ENCODE data around the gene HSF4. TPM values are rescaled to one million over a fixed set of nuclear protein-coding genes. Genes with fewer than 3 reads are reported as not detected.

HSF4 gene
- total and polyA plus RNA-seq, 2 donors (not counting 3 experiments of a cell fraction or from before 2014, with no cell fraction given) = 4.8 to 5.5 TPM

DNA sequence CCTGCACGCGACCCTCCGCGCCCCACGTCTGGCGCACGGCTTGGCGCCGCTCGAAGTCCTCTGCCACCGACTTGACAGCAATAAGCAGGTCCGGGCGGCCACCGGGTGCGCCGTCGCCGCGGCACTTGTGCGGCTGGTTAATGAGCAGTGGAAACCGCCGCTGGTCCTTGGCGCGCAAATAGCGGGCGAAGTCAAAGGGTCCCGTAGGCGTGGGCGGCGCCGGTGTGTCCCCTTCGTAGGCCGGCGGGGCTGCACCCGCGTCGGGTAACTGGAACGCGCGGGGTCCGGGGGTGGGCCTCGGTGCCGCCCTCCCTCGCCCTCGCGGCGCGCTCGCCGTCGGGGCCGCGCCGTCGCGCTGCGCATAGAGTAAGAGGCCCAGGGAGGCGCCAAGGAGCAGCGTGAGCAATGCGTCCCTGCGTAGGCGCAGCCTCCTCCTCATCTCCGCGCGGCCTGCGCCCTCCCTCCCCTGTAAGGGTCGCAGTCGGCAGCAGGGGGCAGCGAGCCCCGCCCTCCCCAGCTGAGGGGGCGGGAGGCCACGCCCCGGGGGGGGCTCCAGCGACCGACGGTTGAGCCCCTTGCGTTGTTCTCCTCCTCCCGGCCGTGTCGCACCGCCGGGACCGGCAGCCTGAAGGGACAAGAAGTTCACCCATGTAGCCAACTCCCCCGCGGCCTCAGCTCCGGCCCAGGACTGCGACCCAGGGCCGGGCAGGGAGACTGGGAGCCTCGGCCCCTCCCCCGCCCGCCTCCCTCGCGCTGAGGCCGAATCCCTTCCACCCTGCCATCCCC, 14.3 kb upstream of the HSF4 start:
- dilution Hi-C loops (cut with MboI; ENCODE audit: extremely low pct_ligation_motif_present, low sequenced_read_pairs) = no loop called here
- CTCF ChIA-PET = interaction anchor here (1.0 to 8.2 kb wide), 6 partner anchors 131 to 196 kb away, joined by 3 to 302 read pairs (median 4); no protein-coding TSS in a partner anchor
- peaks cover 0 to 7% of the 10 kb centered on the region in 2 experiments for H3K27me3 ChIP-seq (ENCODE audit: control insufficient read depth in 2 of 2, insufficient read depth in 2 of 2, low read length in 2 of 2)
- intact Hi-C loops (cut with micrococcal nuclease) = no loop called here
- peaks cover 3% of the 10 kb centered on the region for H3K4me1 ChIP-seq (ENCODE audit: control insufficient read depth, extremely low read depth, insufficient read depth, low read length)
- POLR2A ChIA-PET = no interaction called here
- peak overlapping the region; percentile 57 for H3K4me2 ChIP-seq (ENCODE audit: insufficient read depth, low read length)
- peak overlapping the region; percentile 25 to 56 (median 30) for H3K4me3 ChIP-seq (replicated peaks in 1 of 3; ENCODE audit: insufficient read depth in 1 of 3, low read depth in 1 of 3, low read length in 3 of 3)
- no peaks in the 10 kb centered on the region for H3K9me1 ChIP-seq (replicated peaks; ENCODE audit: control insufficient read depth, extremely low read depth, insufficient read depth, low read length)
- H3K79me2 ChIP-seq (ENCODE audit: control insufficient read depth, insufficient read depth, low read length) = no peaks in the 10 kb centered on the region
- peaks cover under 1 to 21% of the 10 kb centered on the region in 2 experiments for H3K36me3 ChIP-seq (ENCODE audit: control insufficient read depth in 2 of 2, extremely low read depth in 1 of 2, insufficient read depth in 2 of 2, low read length in 2 of 2)
- H3K9ac ChIP-seq (replicated peaks; ENCODE audit: extremely low read depth, insufficient read depth, low read length) = peak overlapping the region; percentile 39
- H2AFZ ChIP-seq (ENCODE audit: low read depth, low read length) = peak overlapping the region; percentile 87
- TF ChIP-seq POLR2AphosphoS5 (IDR thresholded peaks at IDR 0.05; ENCODE audit: insufficient read depth, low read depth, low read length) (peak; percentile 46), FOS (IDR thresholded peaks at IDR 0.05; ENCODE audit: borderline replicate concordance, insufficient read depth, low read length) (no peak), EZH2 (IDR thresholded peaks at IDR 0.05; ENCODE audit: borderline replicate concordance, low read depth, low read length, severe bottlenecking) (no peak)
- TF ChIP-seq, protein P1, sequence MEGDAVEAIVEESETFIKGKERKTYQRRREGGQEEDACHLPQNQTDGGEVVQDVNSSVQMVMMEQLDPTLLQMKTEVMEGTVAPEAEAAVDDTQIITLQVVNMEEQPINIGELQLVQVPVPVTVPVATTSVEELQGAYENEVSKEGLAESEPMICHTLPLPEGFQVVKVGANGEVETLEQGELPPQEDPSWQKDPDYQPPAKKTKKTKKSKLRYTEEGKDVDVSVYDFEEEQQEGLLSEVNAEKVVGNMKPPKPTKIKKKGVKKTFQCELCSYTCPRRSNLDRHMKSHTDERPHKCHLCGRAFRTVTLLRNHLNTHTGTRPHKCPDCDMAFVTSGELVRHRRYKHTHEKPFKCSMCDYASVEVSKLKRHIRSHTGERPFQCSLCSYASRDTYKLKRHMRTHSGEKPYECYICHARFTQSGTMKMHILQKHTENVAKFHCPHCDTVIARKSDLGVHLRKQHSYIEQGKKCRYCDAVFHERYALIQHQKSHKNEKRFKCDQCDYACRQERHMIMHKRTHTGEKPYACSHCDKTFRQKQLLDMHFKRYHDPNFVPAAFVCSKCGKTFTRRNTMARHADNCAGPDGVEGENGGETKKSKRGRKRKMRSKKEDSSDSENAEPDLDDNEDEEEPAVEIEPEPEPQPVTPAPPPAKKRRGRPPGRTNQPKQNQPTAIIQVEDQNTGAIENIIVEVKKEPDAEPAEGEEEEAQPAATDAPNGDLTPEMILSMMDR (IDR thresholded peaks at IDR 0.05; ENCODE audit: extremely low read depth in 1 of 2, insufficient read depth in 1 of 2, low read depth in 1 of 2, low read length in 2 of 2) = peak in 1 of 2 donors; percentile 42
- no peaks in the 10 kb centered on the region for H3K9me3 ChIP-seq (replicated peaks; ENCODE audit: control insufficient read depth, insufficient read depth, low read length)
- peak; percentile 63 for DNase-seq (ENCODE audit: low read depth, low spot score)
- H3K27ac ChIP-seq (ENCODE audit: insufficient read depth, low read depth, low read length) = no peak overlapping the region
- FAIRE-seq = no peak
- no peaks in the 10 kb centered on the region for H4K20me1 ChIP-seq (replicated peaks; ENCODE audit: control insufficient read depth, extremely low read depth, insufficient read depth, low read length)
- BruUV-seq (replicated peaks) = no TSS peak

Data from endothelial cell of umbilical vein (primary cell).